ENCODE data around the gene SERTAD2. TPM values are rescaled to one million over a fixed set of nuclear protein-coding genes. Genes with fewer than 3 reads are reported as not detected.

The SERTAD2 gene
- total RNA-seq, 4 donors from 2014 or later, result 19.5 to 54.0 (median 20.8) TPM

- 77 to 81% methylated on average over 3 to 6 of the region's 8 CpGs for WGBS, 2 donors
- Histone ChIP-seq H3K9me3 (no peaks in the 10 kb centered on the region), H3K27ac (no peak overlapping the region), H3K27me3 (no peaks in the 10 kb centered on the region), H3K4me3 (no peak overlapping the region), H3K36me3 (no peaks in the 10 kb centered on the region), H3K4me1 (peaks cover 0 to 13% (median 0%) of the 10 kb centered on the region in 3 donors)
- DNase-seq, result no peak
- intact Hi-C loops (cut with DNase I), result no loop called here
- no peak for TF ChIP-seq CTCF (IDR thresholded peaks at IDR 0.05)
- no peak for TF ChIP-seq POLR2A (IDR thresholded peaks at IDR 0.05)
Observed at GRCh38 chr2:64665709-64666108, 12.0 kb upstream of the SERTAD2 start.

GRCh38 chr2:64663402-64663801 lies 9.7 kb upstream of the SERTAD2 start:
- intact Hi-C loops (cut with DNase I), result no loop called here
- no peaks in the 10 kb centered on the region for H3K9me3 ChIP-seq
- H3K4me3 ChIP-seq, result no peak overlapping the region
- WGBS, 2 donors, result 85 to 94% methylated on average over 1 of the region's 1 CpG
- peaks cover 0 to 13% (median 0%) of the 10 kb centered on the region in 3 donors for H3K4me1 ChIP-seq
- H3K27me3 ChIP-seq, result no peaks in the 10 kb centered on the region
- no peak overlapping the region for H3K27ac ChIP-seq
- DNase-seq, result no peak
- no peaks in the 10 kb centered on the region for H3K36me3 ChIP-seq
- no peak for TF ChIP-seq POLR2A (IDR thresholded peaks at IDR 0.05)
- TF ChIP-seq CTCF (IDR thresholded peaks at IDR 0.05), result no peak

- TF ChIP-seq POLR2A (IDR thresholded peaks at IDR 0.05) (no peak), CTCF (IDR thresholded peaks at IDR 0.05) (no peak)
- WGBS, 2 donors, result 30 to 44% methylated on average over 2 of the region's 2 CpGs
- H3K4me1 ChIP-seq, result peaks cover 0 to 13% (median 0%) of the 10 kb centered on the region in 3 donors
- no peaks in the 10 kb centered on the region for H3K27me3 ChIP-seq
- H3K27ac ChIP-seq, result no peak overlapping the region
- H3K36me3 ChIP-seq, result no peaks in the 10 kb centered on the region
- no peak overlapping the region for H3K4me3 ChIP-seq
- DNase-seq, result no peak
- H3K9me3 ChIP-seq, result no peaks in the 10 kb centered on the region
- intact Hi-C loops (cut with DNase I), result no loop called here
Observed at GRCh38 chr2:64661741-64662169, 8.0 kb upstream of the SERTAD2 start.

GRCh38 chr2:64659252-64659651 lies 5.5 kb upstream of the SERTAD2 start:
- no peak for DNase-seq
- Histone ChIP-seq H3K27me3 (no peaks in the 10 kb centered on the region), H3K27ac (no peak overlapping the region), H3K4me3 (no peak overlapping the region), H3K4me1 (peaks cover 0 to 31% (median 7%) of the 10 kb centered on the region in 3 donors), H3K36me3 (no peaks in the 10 kb centered on the region), H3K9me3 (no peaks in the 10 kb centered on the region)
- TF ChIP-seq CTCF (IDR thresholded peaks at IDR 0.05) (no peak), POLR2A (IDR thresholded peaks at IDR 0.05) (no peak)
- WGBS, 2 donors, result 76 to 93% methylated on average over 2 of the region's 2 CpGs
- intact Hi-C loops (cut with DNase I), result no loop called here

- peaks cover 0 to 31% (median 7%) of the 10 kb centered on the region in 3 donors for H3K4me1 ChIP-seq
- no peaks in the 10 kb centered on the region for H3K36me3 ChIP-seq
- intact Hi-C loops (cut with DNase I), result no loop called here
- no peaks in the 10 kb centered on the region for H3K9me3 ChIP-seq
- H3K4me3 ChIP-seq, result no peak overlapping the region
- H3K27ac ChIP-seq, result no peak overlapping the region
- no peaks in the 10 kb centered on the region for H3K27me3 ChIP-seq
- DNase-seq, result no peak
- WGBS, 2 donors, result 74 to 83% methylated on average over 6 of the region's 6 CpGs
- TF ChIP-seq POLR2A (IDR thresholded peaks at IDR 0.05) (no peak), CTCF (IDR thresholded peaks at IDR 0.05) (no peak)
Observed at GRCh38 chr2:64658269-64658668, 4.6 kb upstream of the SERTAD2 start.
